T-helper 2 cell (primary cell): ENCODE measurements around the gene SMIM22.

Source experiments
- DNase-seq, 5 experiments: peaks; one replicate each; pipeline versions ENCODE4 v3.0.0 to v3.0.0-alpha.2; 2012 to 2022

The SMIM22 gene

GRCh38 chr16:4826526-4826925 is 31.4 kb downstream of the SMIM22 start:
- DNase-seq = no peak

- DNase-seq = no peak
These were observed 31.8 kb downstream of the SMIM22 start for GRCh38 chr16:4826980-4827379.

- DNase-seq = no peak
These were observed 33.6 kb downstream of the SMIM22 start for GRCh38 chr16:4828567-4829321.

GRCh38 chr16:4830408-4830807 is 35.2 kb downstream of the SMIM22 start:
- no peak for DNase-seq

- DNase-seq = no peak
These were observed 36.4 kb downstream of the SMIM22 start for GRCh38 chr16:4831616-4832015.

GRCh38 chr16:4832698-4833343 is 37.7 kb downstream of the SMIM22 start:
- no peak for DNase-seq

GRCh38 chr16:4833584-4833983 is 38.4 kb downstream of the SMIM22 start:
- DNase-seq = peak in 1 of 5 experiments; percentile 43

GRCh38 chr16:4836727-4837126 is 41.6 kb downstream of the SMIM22 start:
- DNase-seq = no peak

- no peak for DNase-seq
These were observed 42.7 kb downstream of the SMIM22 start for GRCh38 chr16:4837733-4838501.

- DNase-seq = no peak
These were observed 44.8 kb downstream of the SMIM22 start for GRCh38 chr16:4839942-4840341.

GRCh38 chr16:4840984-4841383 is 45.8 kb downstream of the SMIM22 start:
- DNase-seq = no peak
